ENCODE results near the gene MAGI2.

DNA sequence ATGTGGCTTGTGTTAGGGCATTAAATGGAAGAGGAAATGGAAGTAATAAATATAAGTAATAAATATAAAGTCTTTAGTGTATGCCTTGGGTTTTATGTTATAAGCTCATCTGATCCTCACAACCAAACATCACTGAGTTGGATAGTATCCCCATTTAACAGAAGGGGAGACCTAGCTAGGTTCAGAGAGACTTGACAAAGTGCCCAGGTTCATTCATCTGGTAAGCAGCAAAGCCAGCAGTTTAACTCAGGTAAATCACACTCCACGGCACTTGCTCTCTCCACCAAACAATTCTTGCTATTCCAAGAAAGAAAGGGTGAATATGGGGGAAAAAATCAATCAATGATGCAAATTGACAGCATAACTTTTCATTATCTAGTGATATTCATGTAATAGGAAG is 167.3 kb downstream of the MAGI2 start:
- TF ChIP-seq, protein P1, sequence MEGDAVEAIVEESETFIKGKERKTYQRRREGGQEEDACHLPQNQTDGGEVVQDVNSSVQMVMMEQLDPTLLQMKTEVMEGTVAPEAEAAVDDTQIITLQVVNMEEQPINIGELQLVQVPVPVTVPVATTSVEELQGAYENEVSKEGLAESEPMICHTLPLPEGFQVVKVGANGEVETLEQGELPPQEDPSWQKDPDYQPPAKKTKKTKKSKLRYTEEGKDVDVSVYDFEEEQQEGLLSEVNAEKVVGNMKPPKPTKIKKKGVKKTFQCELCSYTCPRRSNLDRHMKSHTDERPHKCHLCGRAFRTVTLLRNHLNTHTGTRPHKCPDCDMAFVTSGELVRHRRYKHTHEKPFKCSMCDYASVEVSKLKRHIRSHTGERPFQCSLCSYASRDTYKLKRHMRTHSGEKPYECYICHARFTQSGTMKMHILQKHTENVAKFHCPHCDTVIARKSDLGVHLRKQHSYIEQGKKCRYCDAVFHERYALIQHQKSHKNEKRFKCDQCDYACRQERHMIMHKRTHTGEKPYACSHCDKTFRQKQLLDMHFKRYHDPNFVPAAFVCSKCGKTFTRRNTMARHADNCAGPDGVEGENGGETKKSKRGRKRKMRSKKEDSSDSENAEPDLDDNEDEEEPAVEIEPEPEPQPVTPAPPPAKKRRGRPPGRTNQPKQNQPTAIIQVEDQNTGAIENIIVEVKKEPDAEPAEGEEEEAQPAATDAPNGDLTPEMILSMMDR (IDR thresholded peaks at IDR 0.05; ENCODE audit: insufficient read depth, low read depth, low read length) = no peak
- TF ChIP-seq EZH2 (IDR thresholded peaks at IDR 0.05; ENCODE audit: insufficient read depth, low read length) = no peak

Measured in astrocyte (in vitro differentiated cells and primary cell).